Lower leg skin (tissue), 3 donors: ENCODE measurements around the gene NCOR1.
"Not testable (repeated sequence)": the region's sequence is repeated elsewhere in the genome, so short reads cannot be mapped to it uniquely, and the experiment has no call there.

ENCODE experiments used
- CTCF ChIP-seq, 3 donors: fragments of 450-650 bp; IDR thresholded peaks; one replicate each; pipeline ENCODE4 v1.5.1; 2016; ENCODE audit warnings: antibody characterized with exemption in 3 of 3, mild to moderate bottlenecking in 3 of 3, moderate library complexity in 2 of 3
- POLR2A ChIP-seq, 2 donors: fragments of 450-650 bp; IDR thresholded peaks; one replicate each; pipeline ENCODE4 v1.6.1; 2016 to 2017; ENCODE audit warnings: antibody characterized with exemption in 2 of 2, mild to moderate bottlenecking in 1 of 2, moderate library complexity in 1 of 2

- not testable (repeated sequence) for TF ChIP-seq CTCF, POLR2A (IDR thresholded peaks at IDR 0.05)
Observed at GRCh38 chr17:16202554-16203500, 12.5 kb downstream of the NCOR1 start.
